Subcutaneous adipose tissue (tissue), 4 donors: ENCODE measurements around the gene IQCC. TPM values are rescaled to one million over a fixed set of nuclear protein-coding genes. Genes with fewer than 3 reads are reported as not detected.

ENCODE experiments used
- total RNA-seq, 4 donors: library from RNA; depleted of rRNA; stranded (reverse); fragments of >200 nt; gene quantifications; one replicate each; pipeline ENCODE4 v1.1.0, GENCODE V29; 2016
- TF ChIP-seq, protein P1 (sequence below): fragments of 450-650 bp; IDR thresholded peaks from one replicate; pipeline ENCODE4 v1.5.1; 2016; ENCODE audit warnings: low read depth, mild to moderate bottlenecking, control low read depth, antibody characterized with exemption, moderate library complexity

The IQCC gene
- total RNA-seq, 4 donors from 2014 or later, result 0.85 to 1.5 (median 1.1) TPM; not detected in 1

DNA sequence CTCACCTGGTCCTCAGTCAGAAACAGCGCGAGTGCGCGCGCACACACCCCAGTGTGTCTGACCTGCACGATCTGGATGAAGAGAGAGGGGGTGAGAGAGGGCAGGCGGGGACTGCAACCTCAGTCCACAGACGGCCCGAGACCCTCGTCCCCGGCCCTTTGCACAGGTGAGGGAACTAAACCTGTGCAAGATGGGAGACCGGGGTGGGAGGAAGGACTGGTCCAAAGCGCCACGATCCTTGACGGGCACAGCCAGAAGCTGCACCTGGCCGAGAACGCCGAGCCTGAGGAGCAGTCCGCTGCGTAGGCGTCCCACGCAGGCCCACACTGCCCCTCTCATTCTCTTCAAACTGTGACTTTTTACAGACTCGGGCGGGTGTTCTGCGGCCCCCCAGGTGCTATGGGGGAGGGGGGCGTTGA is 519 bp upstream of the IQCC start:
- TF ChIP-seq, protein P1, sequence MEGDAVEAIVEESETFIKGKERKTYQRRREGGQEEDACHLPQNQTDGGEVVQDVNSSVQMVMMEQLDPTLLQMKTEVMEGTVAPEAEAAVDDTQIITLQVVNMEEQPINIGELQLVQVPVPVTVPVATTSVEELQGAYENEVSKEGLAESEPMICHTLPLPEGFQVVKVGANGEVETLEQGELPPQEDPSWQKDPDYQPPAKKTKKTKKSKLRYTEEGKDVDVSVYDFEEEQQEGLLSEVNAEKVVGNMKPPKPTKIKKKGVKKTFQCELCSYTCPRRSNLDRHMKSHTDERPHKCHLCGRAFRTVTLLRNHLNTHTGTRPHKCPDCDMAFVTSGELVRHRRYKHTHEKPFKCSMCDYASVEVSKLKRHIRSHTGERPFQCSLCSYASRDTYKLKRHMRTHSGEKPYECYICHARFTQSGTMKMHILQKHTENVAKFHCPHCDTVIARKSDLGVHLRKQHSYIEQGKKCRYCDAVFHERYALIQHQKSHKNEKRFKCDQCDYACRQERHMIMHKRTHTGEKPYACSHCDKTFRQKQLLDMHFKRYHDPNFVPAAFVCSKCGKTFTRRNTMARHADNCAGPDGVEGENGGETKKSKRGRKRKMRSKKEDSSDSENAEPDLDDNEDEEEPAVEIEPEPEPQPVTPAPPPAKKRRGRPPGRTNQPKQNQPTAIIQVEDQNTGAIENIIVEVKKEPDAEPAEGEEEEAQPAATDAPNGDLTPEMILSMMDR, result no peak

- TF ChIP-seq, protein P1, result no peak
These were observed 3.0 kb downstream of the IQCC start for GRCh38 chr1:32208469-32208868.

DNA sequence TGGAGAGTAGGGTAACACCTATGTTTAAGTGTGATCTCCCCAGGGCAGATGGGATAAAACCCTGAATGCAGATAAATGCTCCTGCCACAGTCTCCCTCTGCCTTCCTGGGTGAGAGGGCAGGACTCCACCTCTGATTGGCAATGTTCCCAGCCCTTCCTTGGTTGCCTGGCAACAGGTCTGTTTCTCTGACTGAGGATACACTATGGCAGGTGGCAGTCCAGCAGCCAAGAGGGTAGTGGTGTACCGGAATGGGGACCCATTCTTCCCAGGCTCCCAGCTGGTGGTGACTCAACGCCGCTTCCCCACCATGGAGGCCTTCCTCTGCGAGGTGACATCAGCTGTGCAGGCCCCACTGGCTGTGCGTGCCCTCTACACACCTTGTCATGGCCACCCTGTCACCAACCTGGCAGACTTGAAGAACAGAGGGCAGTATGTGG is 3.4 kb downstream of the IQCC start, which contains the start of gene DCDC2B:
Gene DCDC2B (plus strand): TSS at position 199 of the 438 bp plus-strand sequence. CDS start 5 bp downstream, at position 204.
- TF ChIP-seq, protein P1, result no peak

DNA sequence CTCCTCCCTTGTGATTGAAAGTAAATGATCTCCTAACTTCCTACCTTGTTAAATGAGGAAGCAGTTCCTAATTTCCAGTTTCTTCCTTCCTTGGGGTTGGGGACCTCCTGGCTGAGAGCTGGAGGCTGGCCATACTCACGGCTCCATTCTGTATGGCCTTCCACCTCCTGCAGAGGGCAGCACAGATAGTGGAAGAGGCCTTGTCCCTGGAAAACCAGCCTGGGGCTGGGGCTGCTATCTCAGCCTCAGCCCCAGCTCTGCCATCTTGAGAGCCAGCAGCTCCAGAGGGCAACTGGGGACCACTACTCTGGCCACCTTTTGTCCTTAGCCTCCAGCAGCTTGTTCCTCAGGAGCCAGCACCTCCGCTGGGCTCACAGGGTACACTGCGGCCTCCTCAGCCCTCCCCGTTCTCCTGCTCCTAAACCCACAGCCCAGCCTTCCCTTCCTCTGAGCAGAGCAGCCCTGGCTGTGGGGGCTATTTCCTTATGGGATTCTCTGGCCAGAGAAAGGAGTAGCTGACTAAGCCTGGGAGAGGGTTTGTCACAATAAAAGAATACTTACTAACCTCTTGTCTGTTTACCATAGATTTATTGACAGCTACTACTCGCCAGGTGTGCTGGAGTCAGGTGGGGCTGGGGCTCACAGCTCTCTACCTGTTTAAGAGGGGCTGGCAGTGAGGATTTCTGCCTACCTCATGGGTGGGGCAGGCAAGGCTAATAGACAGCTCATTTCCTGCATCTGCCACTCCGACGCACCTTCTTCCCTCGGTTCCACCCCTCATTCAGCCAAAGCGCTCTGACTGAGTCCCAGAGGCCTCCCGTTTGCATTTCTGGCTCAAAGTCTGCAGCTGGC is 10.4 kb downstream of the IQCC start:
- TF ChIP-seq, protein P1, result no peak

DNA sequence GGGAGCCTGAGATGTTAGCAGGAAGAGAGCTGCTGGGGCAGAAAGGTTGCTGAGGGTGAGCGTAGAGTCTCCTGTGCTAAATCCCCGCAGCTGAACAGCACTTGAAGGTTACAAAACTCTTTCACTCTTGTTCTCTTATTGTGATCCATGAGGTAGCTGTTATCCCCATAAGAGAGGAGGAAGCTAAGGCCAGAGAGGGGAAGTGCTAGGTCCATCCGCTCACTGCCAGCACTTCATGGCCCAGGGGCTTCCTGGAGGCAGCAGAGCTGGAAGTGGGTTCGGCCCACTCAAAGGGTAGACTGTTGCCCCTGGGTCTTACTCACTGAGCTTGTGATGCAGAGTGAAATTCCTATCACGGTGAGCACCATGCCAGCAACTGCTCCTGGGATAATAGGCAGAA is 11.1 kb downstream of the IQCC start:
- TF ChIP-seq, protein P1, result no peak

- TF ChIP-seq, protein P1, result no peak
These were observed 13.6 kb downstream of the IQCC start for GRCh38 chr1:32219022-32219421.

- TF ChIP-seq, protein P1, result no peak
These were observed 15.5 kb downstream of the IQCC start for GRCh38 chr1:32220746-32221580.
